IMR-90 (cell line): ENCODE results near the gene TSPAN1. TPM values are rescaled to one million over a fixed set of nuclear protein-coding genes. Genes with fewer than 3 reads are reported as not detected.
A peak's percentile ranks its signal among the peaks of the same experiment; 100 is the strongest.

Source experiments
- ATAC-seq: fragments of 200-7000 bp; cut with Tn5 transposase; 2 replicates; pipeline ENCODE4 v1.9.1; 2020; ENCODE audit warnings: low read depth, mild to moderate bottlenecking, moderate library complexity
- BruUV-seq: library from RNA; stranded (reverse); fragments of 400-500 nt; replicated peaks from 2 replicates; lab custom pipeline; 2021; lab: Mats Ljungman, UMichigan
- CTCF ChIA-PET: fragments of 300-600 bp; formaldehyde crosslinking; extraction: SDS; loops from one replicate; lab custom pipeline; 2021; ENCODE audit warnings: antibody characterized with exemption; lab: Yijun Ruan, JAX
- POLR2A ChIA-PET: fragments of 300-600 bp; sonication (Branson Sonifier 250); formaldehyde crosslinking; loops from one replicate; lab custom pipeline; 2022; ENCODE audit warnings: antibody characterized with exemption; ENCODE audit not compliant: unreplicated experiment; lab: Charles Lee
- DNase-seq: peaks from one replicate; pipeline ENCODE4 v3.0.0; 2013
- H2AFZ ChIP-seq: replicated peaks from 2 replicates; pipeline ENCODE3; 2013; ENCODE audit warnings: low read length, mild to moderate bottlenecking; ENCODE audit not compliant: poor library complexity
- H2AK5ac ChIP-seq: 2 replicates; pipeline ENCODE4 v1.6.1; 2013; ENCODE audit warnings: low read depth, low read length, inconsistent platforms
- H2AK9ac ChIP-seq: replicated peaks from 2 replicates; pipeline ENCODE3; 2013; ENCODE audit warnings: mild to moderate bottlenecking, low read depth, low read length, moderate library complexity; ENCODE audit not compliant: poor library complexity
- H2BK120ac ChIP-seq: 2 replicates; pipeline ENCODE4 v1.6.1; 2013; ENCODE audit warnings: low read depth, low read length, inconsistent platforms
- H2BK15ac ChIP-seq: 3 replicates; pipeline ENCODE4 v1.6.1; 2013; ENCODE audit warnings: low read depth, low read length, inconsistent platforms
- H2BK20ac ChIP-seq: 2 replicates; pipeline ENCODE4 v1.6.1; 2013; ENCODE audit warnings: low read depth, mild to moderate bottlenecking, inconsistent platforms, low read length, moderate library complexity
- H2BK5ac ChIP-seq: 2 replicates; pipeline ENCODE4 v1.6.1; 2013; ENCODE audit warnings: mild to moderate bottlenecking, low read depth, low read length, inconsistent platforms; ENCODE audit not compliant: poor library complexity, severe bottlenecking
- H3K14ac ChIP-seq: replicated peaks from 2 replicates; pipeline ENCODE4 v1.6.1; 2013; ENCODE audit warnings: low read depth, low read length, inconsistent platforms
- H3K18ac ChIP-seq: 2 replicates; pipeline ENCODE4 v1.6.1; 2013; ENCODE audit warnings: low read depth, low read length, control low read depth
- H3K23ac ChIP-seq: 2 replicates; pipeline ENCODE4 v1.6.1; 2013; ENCODE audit warnings: low read depth, low read length, inconsistent platforms
- H3K27ac ChIP-seq: 2 replicates; pipeline ENCODE4 v1.5.1; 2013; ENCODE audit warnings: mild to moderate bottlenecking, control low read depth, low read length; ENCODE audit not compliant: insufficient read depth
- H3K27me3 ChIP-seq: 2 replicates; pipeline ENCODE4 v1.6.1; 2013; ENCODE audit warnings: low read length; ENCODE audit not compliant: control insufficient read depth, insufficient read depth
- H3K36me3 ChIP-seq: 2 replicates; pipeline ENCODE4 v1.6.1; 2013; ENCODE audit warnings: low read length, mixed read lengths; ENCODE audit not compliant: control insufficient read depth, insufficient read depth
- H3K4ac ChIP-seq: 2 replicates; pipeline ENCODE4 v1.6.1; 2013; ENCODE audit warnings: low read depth, low read length, inconsistent platforms
- H3K4me1 ChIP-seq: 2 replicates; pipeline ENCODE4 v1.6.1; 2013; ENCODE audit warnings: low read length, mixed read lengths; ENCODE audit not compliant: control insufficient read depth, insufficient read depth
- H3K4me2 ChIP-seq: 2 replicates; pipeline ENCODE4 v1.6.1; 2013; ENCODE audit warnings: low read depth, mild to moderate bottlenecking, control low read depth, low read length, moderate library complexity
- H3K4me3 ChIP-seq: 2 replicates; pipeline ENCODE4 v1.5.1; 2013; ENCODE audit warnings: low read depth, mild to moderate bottlenecking, control low read depth, low read length, moderate library complexity; ENCODE audit not compliant: insufficient read depth
- H3K56ac ChIP-seq: 2 replicates; pipeline ENCODE4 v1.6.1; 2013; ENCODE audit warnings: low read length, inconsistent platforms; ENCODE audit not compliant: insufficient read depth; ENCODE audit errors: extremely low read depth
- H3K79me1 ChIP-seq, 2 experiments: 2 replicates each; pipeline ENCODE4 v1.6.1; 2013; ENCODE audit warnings: low read length in 2 of 2, inconsistent platforms in 1 of 2, low read depth in 1 of 2
- H3K9ac ChIP-seq: 2 replicates; pipeline ENCODE4 v1.6.1; 2013; ENCODE audit warnings: low read depth, low read length, control low read depth
- H3K9me1 ChIP-seq: 2 replicates; pipeline ENCODE4 v1.6.1; 2013; ENCODE audit warnings: low read length, inconsistent platforms; ENCODE audit not compliant: insufficient read depth
- H3K9me3 ChIP-seq: 2 replicates; pipeline ENCODE4 v1.6.1; 2013; ENCODE audit warnings: low read length; ENCODE audit not compliant: control insufficient read depth, insufficient read depth
- H4K20me1 ChIP-seq: 2 replicates; pipeline ENCODE4 v1.6.1; 2013; ENCODE audit warnings: low read length, inconsistent platforms; ENCODE audit not compliant: insufficient read depth
- H4K5ac ChIP-seq: 2 replicates; pipeline ENCODE4 v1.6.1; 2013; ENCODE audit warnings: mild to moderate bottlenecking, low read depth, low read length, control low read depth
- H4K8ac ChIP-seq, 2 experiments: 2 replicates each; pipeline ENCODE4 v1.6.1; 2013; ENCODE audit warnings: low read depth in 2 of 2, low read length in 2 of 2, control low read depth in 1 of 2, inconsistent platforms in 1 of 2
- H4K91ac ChIP-seq: 2 replicates; pipeline ENCODE4 v1.6.1; 2013; ENCODE audit warnings: low read depth, low read length, inconsistent platforms; ENCODE audit not compliant: insufficient read depth
- BHLHE40 ChIP-seq: fragments of 150-350 bp; IDR thresholded peaks from 2 replicates; pipeline ENCODE4 v1.6.1; 2016; ENCODE audit warnings: mild to moderate bottlenecking, low read depth, low read length
- CEBPB ChIP-seq: IDR thresholded peaks from 2 replicates; pipeline ENCODE4 v1.6.1; 2012; ENCODE audit warnings: low read depth, low read length, improper control_type of control experiment
- CHD1 ChIP-seq: IDR thresholded peaks from 2 replicates; pipeline ENCODE4 v1.6.1; 2012; ENCODE audit warnings: low read depth, low read length, improper control_type of control experiment
- ELK1 ChIP-seq: fragments of 150-350 bp; IDR thresholded peaks from 2 replicates; pipeline ENCODE4 v1.6.1; 2016; ENCODE audit warnings: low read depth, mild to moderate bottlenecking, low read length, moderate library complexity, borderline replicate concordance
- FOS ChIP-seq: fragments of 150-350 bp; IDR thresholded peaks from 2 replicates; pipeline ENCODE4 v1.6.1; 2016; ENCODE audit warnings: low read depth, low read length
- MAFK ChIP-seq: IDR thresholded peaks from 2 replicates; pipeline ENCODE4 v1.6.1; 2012; ENCODE audit warnings: low read depth, low read length, improper control_type of control experiment
- MAZ ChIP-seq: IDR thresholded peaks from 2 replicates; pipeline ENCODE4 v1.6.1; 2012; ENCODE audit warnings: low read depth, mild to moderate bottlenecking, low read length, improper control_type of control experiment, moderate library complexity, borderline replicate concordance
- MXI1 ChIP-seq: IDR thresholded peaks from 2 replicates; pipeline ENCODE4 v1.6.1; 2012; ENCODE audit warnings: low read depth, mild to moderate bottlenecking, low read length, moderate library complexity, borderline replicate concordance
- NFE2L2 ChIP-seq: fragments of 150-350 bp; IDR thresholded peaks from 2 replicates; pipeline ENCODE4 v1.6.1; 2016; ENCODE audit warnings: low read depth, mild to moderate bottlenecking, low read length
- POLR2A ChIP-seq: IDR thresholded peaks from 2 replicates; pipeline ENCODE4 v1.6.1; 2012; ENCODE audit warnings: mild to moderate bottlenecking, low read depth, low read length
- RAD21 ChIP-seq: IDR thresholded peaks from 2 replicates; pipeline ENCODE4 v1.6.1; 2012; ENCODE audit warnings: low read length, improper control_type of control experiment
- RCOR1 ChIP-seq: IDR thresholded peaks from 2 replicates; pipeline ENCODE4 v1.6.1; 2012; ENCODE audit warnings: mild to moderate bottlenecking, low read length, improper control_type of control experiment; ENCODE audit not compliant: insufficient replicate concordance
- RFX5 ChIP-seq: IDR thresholded peaks from 2 replicates; pipeline ENCODE4 v1.8.0; 2012; ENCODE audit warnings: low read depth, mild to moderate bottlenecking, low read length, moderate library complexity
- WGBS, 2 experiments: methylation state at CpG; one replicate each; pipeline versions ENCODE4 v1.1.5 to v1.1.7; 2013; ENCODE audit warnings: missing lambda C conversion rate in 2 of 2; ENCODE audit not compliant: insufficient read length in 1 of 2; ENCODE audit errors: extremely low coverage in 2 of 2; 5-methylcytosine and 5-hydroxymethylcytosine counted together
- dilution Hi-C: fragments of 300-500 bp; cut with HindIII; formaldehyde crosslinking; loops from one replicate; pipeline ENCODE4 v1.14.3; 2018; ENCODE audit warnings: low sequenced_read_pairs; ENCODE audit not compliant: unreplicated experiment
- in situ Hi-C: fragments of 300-500 bp; cut with MboI; formaldehyde crosslinking; loops from 3 replicates; pipeline ENCODE4 v1.14.3; 2019; ENCODE audit warnings: low sequenced_read_pairs, inconsistent platforms, mixed read lengths
- intact Hi-C: fragments of 100-400 bp; cut with micrococcal nuclease; formaldehyde crosslinking; loops from 2 replicates; pipeline ENCODE4 v1.10.0; 2022
- polyA plus RNA-seq, 3 experiments: library from polyadenylated mRNA; depleted of rRNA; stranded (reverse); fragments of >200 nt; gene quantifications; 2 replicates each; pipeline ENCODE4 v1.2.3, GENCODE V29; 2012; ENCODE audit warnings: low replicate concordance in 1 of 3
- total RNA-seq: library from RNA; depleted of rRNA; stranded (reverse); fragments of >200 nt; gene quantifications from 2 replicates; pipeline ENCODE4 v1.2.3, GENCODE V29; 2012
- TF ChIP-seq, protein P1 (sequence below): conservative IDR thresholded peaks from 2 replicates; pipeline ENCODE4 v1.5.1; 2012; ENCODE audit warnings: mild to moderate bottlenecking, low read depth, low read length, improper control_type of control experiment
- TF ChIP-seq, protein P2 (sequence below): fragments of 150-350 bp; IDR thresholded peaks from 2 replicates; pipeline ENCODE4 v1.6.1; 2017; ENCODE audit warnings: mild to moderate bottlenecking, antibody characterized with exemption, low read length, low read depth

TSPAN1 gene
- total and polyA plus RNA-seq, 2 of the 4 experiments (the other 2 are of a cell fraction) = 0.18 to 0.82 TPM

DNA sequence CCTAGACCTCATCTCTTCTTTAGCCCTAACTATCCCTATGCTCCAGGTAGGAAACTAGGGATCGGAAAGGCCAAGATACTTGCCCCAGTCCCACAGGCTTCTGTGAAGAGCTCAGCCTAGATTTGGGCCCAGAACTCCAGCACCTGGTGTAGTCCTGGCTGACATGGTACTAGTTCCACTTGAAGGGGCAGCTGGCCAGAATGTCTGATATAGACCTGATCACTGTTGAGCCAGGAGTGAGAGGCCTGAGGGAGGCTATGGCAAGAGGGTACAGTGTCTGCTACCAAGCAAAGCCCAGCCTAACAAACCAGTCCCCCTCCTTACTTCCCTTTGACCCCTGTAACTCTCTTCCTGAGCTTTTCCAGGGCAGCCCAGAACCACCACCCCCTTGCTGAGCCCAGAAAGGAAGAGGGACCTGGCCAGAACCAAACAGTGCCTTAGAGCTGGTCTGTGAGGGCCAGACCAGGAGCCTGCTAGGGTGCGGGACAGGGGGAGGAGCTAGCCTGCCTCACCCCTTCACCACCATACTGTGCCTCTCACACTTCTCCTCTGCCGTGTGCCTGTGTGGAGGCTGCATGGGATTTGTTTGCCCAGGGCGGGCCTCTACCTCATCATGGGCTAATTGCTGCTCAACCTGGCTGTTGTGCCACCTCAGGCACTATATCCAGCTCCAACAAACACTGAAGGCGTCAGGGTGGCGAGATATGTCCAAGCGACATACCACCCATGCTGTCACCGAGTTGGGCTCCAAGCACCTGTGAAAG lies 12.4 kb downstream of the TSPAN1 start:
- Histone ChIP-seq H2BK20ac (no peak overlapping the region), H4K5ac (no peak overlapping the region), H2AFZ (peak overlapping the region; percentile 17), H3K4me2 (no peak overlapping the region), H3K27me3 (no peaks in the 10 kb centered on the region), H2BK120ac (no peak overlapping the region), H3K9ac (no peak overlapping the region), H3K36me3 (peaks cover 30% of the 10 kb centered on the region), H3K4ac (no peak overlapping the region), H3K56ac (no peak overlapping the region), H2AK9ac (no peak overlapping the region), H4K20me1 (peaks cover 3% of the 10 kb centered on the region; the same call in 1 of the 2 replicates), H2BK5ac (no peak overlapping the region), H3K79me1 (peaks cover 0 to 10% of the 10 kb centered on the region in 2 experiments; a peak in 1 of 4 replicates), H3K9me1 (peaks cover 24% of the 10 kb centered on the region), H2AK5ac (no peak overlapping the region), H4K91ac (no peak overlapping the region), H3K27ac (no peak overlapping the region), H2BK15ac (no peak overlapping the region), H3K9me3 (no peaks in the 10 kb centered on the region), H3K23ac (no peak overlapping the region), H4K8ac (no peak overlapping the region), H3K14ac (no peak overlapping the region), H3K4me1 (peaks cover 19% of the 10 kb centered on the region), H3K4me3 (no peak overlapping the region), H3K18ac (no peak overlapping the region)
- no CpG with 5 or more reads among the region's 8 CpGs for WGBS, 2 experiments
- in situ Hi-C loops = no loop called here
- intact Hi-C loops = no loop called here
- ATAC-seq = no peak
- dilution Hi-C loops = loop anchor here (25.0 kb wide), 1 partner anchor 150 kb away; no protein-coding TSS in a partner anchor
- CTCF ChIA-PET = no interaction called here
- BruUV-seq = no TSS peak
- POLR2A ChIA-PET = no interaction called here
- DNase-seq = no peak
- TF ChIP-seq, protein P1, sequence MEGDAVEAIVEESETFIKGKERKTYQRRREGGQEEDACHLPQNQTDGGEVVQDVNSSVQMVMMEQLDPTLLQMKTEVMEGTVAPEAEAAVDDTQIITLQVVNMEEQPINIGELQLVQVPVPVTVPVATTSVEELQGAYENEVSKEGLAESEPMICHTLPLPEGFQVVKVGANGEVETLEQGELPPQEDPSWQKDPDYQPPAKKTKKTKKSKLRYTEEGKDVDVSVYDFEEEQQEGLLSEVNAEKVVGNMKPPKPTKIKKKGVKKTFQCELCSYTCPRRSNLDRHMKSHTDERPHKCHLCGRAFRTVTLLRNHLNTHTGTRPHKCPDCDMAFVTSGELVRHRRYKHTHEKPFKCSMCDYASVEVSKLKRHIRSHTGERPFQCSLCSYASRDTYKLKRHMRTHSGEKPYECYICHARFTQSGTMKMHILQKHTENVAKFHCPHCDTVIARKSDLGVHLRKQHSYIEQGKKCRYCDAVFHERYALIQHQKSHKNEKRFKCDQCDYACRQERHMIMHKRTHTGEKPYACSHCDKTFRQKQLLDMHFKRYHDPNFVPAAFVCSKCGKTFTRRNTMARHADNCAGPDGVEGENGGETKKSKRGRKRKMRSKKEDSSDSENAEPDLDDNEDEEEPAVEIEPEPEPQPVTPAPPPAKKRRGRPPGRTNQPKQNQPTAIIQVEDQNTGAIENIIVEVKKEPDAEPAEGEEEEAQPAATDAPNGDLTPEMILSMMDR = no peak
- TF ChIP-seq MAFK (no peak), CHD1 (no peak), BHLHE40 (no peak), RFX5 (no peak), RCOR1 (no peak), ELK1 (no peak), FOS (no peak), RAD21 (no peak), NFE2L2 (no peak), POLR2A (no peak), MAZ (no peak), MXI1 (no peak), CEBPB (no peak)
- TF ChIP-seq, protein P2, sequence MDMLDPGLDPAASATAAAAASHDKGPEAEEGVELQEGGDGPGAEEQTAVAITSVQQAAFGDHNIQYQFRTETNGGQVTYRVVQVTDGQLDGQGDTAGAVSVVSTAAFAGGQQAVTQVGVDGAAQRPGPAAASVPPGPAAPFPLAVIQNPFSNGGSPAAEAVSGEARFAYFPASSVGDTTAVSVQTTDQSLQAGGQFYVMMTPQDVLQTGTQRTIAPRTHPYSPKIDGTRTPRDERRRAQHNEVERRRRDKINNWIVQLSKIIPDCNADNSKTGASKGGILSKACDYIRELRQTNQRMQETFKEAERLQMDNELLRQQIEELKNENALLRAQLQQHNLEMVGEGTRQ = no peak
